Esophagus squamous epithelium (tissue), 5 donors: ENCODE data around the gene SEMA7A. TPM values are rescaled to one million over a fixed set of nuclear protein-coding genes. Genes with fewer than 3 reads are reported as not detected.

ENCODE experiments used
- DNase-seq: peaks from one replicate; lab custom pipeline; 2025; lab: John Stamatoyannopoulos, UW
- H3K27ac ChIP-seq, 4 donors: fragments of 200-600 bp; sonication (generic); one replicate each; pipeline ENCODE4 v1.5.1; 2016 to 2019; ENCODE audit warnings: mild to moderate bottlenecking in 1 of 4
- H3K27me3 ChIP-seq, 4 donors: fragments of 200-600 bp; sonication (generic); 1 replicate in 3 of 4; 2 replicates in 1 of 4; pipeline versions ENCODE4 v1.5.1 to v1.6.0; 2017 to 2021; ENCODE audit warnings: antibody characterized with exemption in 1 of 4
- H3K36me3 ChIP-seq, 3 donors: fragments of 200-600 bp; sonication (generic); one replicate each; pipeline ENCODE4 v1.5.1; 2016 to 2019
- H3K4me1 ChIP-seq, 3 donors: fragments of 200-600 bp; sonication (generic); one replicate each; pipeline ENCODE4 v1.5.1; 2017 to 2019
- H3K4me3 ChIP-seq, 4 donors: fragments of 200-600 bp; sonication (generic); 1 replicate in 3 of 4; 2 replicates in 1 of 4; pipeline ENCODE4 v1.5.1; 2016 to 2019; ENCODE audit warnings: mild to moderate bottlenecking in 2 of 4, moderate library complexity in 1 of 4
- H3K9me3 ChIP-seq, 3 donors: fragments of 200-600 bp; sonication (generic); one replicate each; pipeline ENCODE4 v1.5.1; 2016 to 2019
- CTCF ChIP-seq, 6 experiments: fragments of 450-650 bp in 4 of 6; fragments of 200-600 bp in 2 of 6; sonication (generic) in 2 of 6; IDR thresholded peaks; one replicate each; pipeline ENCODE4 v1.5.1; 2016 to 2019; ENCODE audit warnings: antibody characterized with exemption in 6 of 6, mild to moderate bottlenecking in 4 of 6, moderate library complexity in 4 of 6
- POLR2A ChIP-seq, 4 donors: fragments of 450-650 bp; IDR thresholded peaks; one replicate each; pipeline ENCODE4 v1.6.1; 2017; ENCODE audit warnings: antibody characterized with exemption in 4 of 4, mild to moderate bottlenecking in 4 of 4, moderate library complexity in 3 of 4
- WGBS, 2 donors: methylation state at CpG; one replicate each; pipeline ENCODE4 v1.1.5; 2018; 5-methylcytosine and 5-hydroxymethylcytosine counted together
- intact Hi-C: fragments of 100-400 bp; cut with DNase I; formaldehyde crosslinking; loops from one replicate; pipeline ENCODE4 v1.15.0; 2022
- total RNA-seq, 4 donors: library from RNA; depleted of rRNA; stranded (reverse); fragments of >200 nt; gene quantifications; one replicate each; pipeline ENCODE4 v1.1.0, GENCODE V29; 2016
- donor health status: DM: yes; HTN: yes; CAD: no.

The SEMA7A gene
- total RNA-seq, 4 donors from 2014 or later = 1.2 to 7.5 (median 2.9) TPM

GRCh38 chr15:74406517-74406916 is 27.2 kb downstream of the SEMA7A start:
- Histone ChIP-seq H3K9me3 (no peaks in the 10 kb centered on the region), H3K4me1 (peaks cover 3 to 24% (median 3%) of the 10 kb centered on the region in 3 donors), H3K36me3 (peaks cover 0 to 6% (median 0%) of the 10 kb centered on the region in 3 donors), H3K27me3 (peaks cover 0 to 52% (median 0%) of the 10 kb centered on the region in 4 donors), H3K27ac (no peak overlapping the region), H3K4me3 (no peak overlapping the region)
- TF ChIP-seq POLR2A (IDR thresholded peaks at IDR 0.05) = no peak
- TF ChIP-seq CTCF (IDR thresholded peaks at IDR 0.05) = no peak
- WGBS, 2 donors = 93 to 94% methylated on average over 4 of the region's 4 CpGs
- DNase-seq = no peak
- intact Hi-C loops = no loop called here

- WGBS, 2 donors = 70 to 91% methylated on average over 7 of the region's 7 CpGs
- intact Hi-C loops = no loop called here
- no peak for DNase-seq
Measured at GRCh38 chr15:74405823-74406222, 27.9 kb downstream of the SEMA7A start.

GRCh38 chr15:74403991-74404563 is 29.7 kb downstream of the SEMA7A start:
- Histone ChIP-seq H3K4me3 (no peak overlapping the region), H3K36me3 (no peaks in the 10 kb centered on the region), H3K27me3 (peaks cover 0 to 66% (median 0%) of the 10 kb centered on the region in 4 donors), H3K27ac (no peak overlapping the region), H3K4me1 (peaks cover 6 to 47% (median 8%) of the 10 kb centered on the region in 3 donors), H3K9me3 (no peaks in the 10 kb centered on the region)
- WGBS, 2 donors = 56 to 59% methylated on average over 11 to 13 of the region's 16 CpGs
- DNase-seq = no peak
- intact Hi-C loops = no loop called here
- TF ChIP-seq CTCF (IDR thresholded peaks at IDR 0.05) (no peak), POLR2A (IDR thresholded peaks at IDR 0.05) (no peak)

More at GRCh38 chr15:74405823-74406222, 27.9 kb downstream of the SEMA7A start:
- H3K4me3 ChIP-seq = no peak overlapping the region
- H3K36me3 ChIP-seq = peaks cover 0 to 6% (median 0%) of the 10 kb centered on the region in 3 donors
- H3K9me3 ChIP-seq = no peaks in the 10 kb centered on the region
- no peak for TF ChIP-seq POLR2A (IDR thresholded peaks at IDR 0.05)
- no peak for TF ChIP-seq CTCF (IDR thresholded peaks at IDR 0.05)
- H3K27ac ChIP-seq = no peak overlapping the region
- peaks cover 0 to 57% (median 0%) of the 10 kb centered on the region in 4 donors for H3K27me3 ChIP-seq
- peaks cover 3 to 31% (median 8%) of the 10 kb centered on the region in 3 donors for H3K4me1 ChIP-seq

GRCh38 chr15:74403588-74403919 is 30.2 kb downstream of the SEMA7A start:
- no peaks in the 10 kb centered on the region for H3K9me3 ChIP-seq
- H3K4me3 ChIP-seq = no peak overlapping the region
- TF ChIP-seq POLR2A (IDR thresholded peaks at IDR 0.05) (no peak), CTCF (IDR thresholded peaks at IDR 0.05) (no peak)
- H3K4me1 ChIP-seq = peaks cover 6 to 50% (median 8%) of the 10 kb centered on the region in 3 donors
- H3K27ac ChIP-seq = no peak overlapping the region
- no peaks in the 10 kb centered on the region for H3K36me3 ChIP-seq
- intact Hi-C loops = no loop called here
- WGBS, 2 donors = 67 to 80% methylated on average over 3 to 9 of the region's 10 CpGs
- no peak for DNase-seq
- peaks cover 0 to 65% (median 0%) of the 10 kb centered on the region in 4 donors for H3K27me3 ChIP-seq

GRCh38 chr15:74402873-74403587 is 30.7 kb downstream of the SEMA7A start:
- Histone ChIP-seq H3K27me3 (peaks cover 0 to 60% (median 0%) of the 10 kb centered on the region in 4 donors), H3K36me3 (no peaks in the 10 kb centered on the region), H3K27ac (peak overlapping the region in 2 of 4 donors; percentile 14 to 25), H3K4me3 (no peak overlapping the region), H3K4me1 (peaks cover 6 to 50% (median 8%) of the 10 kb centered on the region in 3 donors), H3K9me3 (no peaks in the 10 kb centered on the region)
- no peak for DNase-seq
- TF ChIP-seq POLR2A (IDR thresholded peaks at IDR 0.05) (no peak), CTCF (IDR thresholded peaks at IDR 0.05) (no peak)
- 57 to 84% methylated on average over 5 to 8 of the region's 13 CpGs for WGBS, 2 donors
- intact Hi-C loops = no loop called here
